GM18499 (cell line): ENCODE measurements around the gene COL4A1.

ENCODE experiments used
- ATAC-seq: cut with Tn5 transposase; IDR thresholded peaks from one replicate; pipeline ENCODE4 v1.9.1; 2021; ENCODE audit warnings: moderate number of reproducible peaks; ENCODE audit not compliant: insufficient read depth, unreplicated experiment

The COL4A1 gene

DNA sequence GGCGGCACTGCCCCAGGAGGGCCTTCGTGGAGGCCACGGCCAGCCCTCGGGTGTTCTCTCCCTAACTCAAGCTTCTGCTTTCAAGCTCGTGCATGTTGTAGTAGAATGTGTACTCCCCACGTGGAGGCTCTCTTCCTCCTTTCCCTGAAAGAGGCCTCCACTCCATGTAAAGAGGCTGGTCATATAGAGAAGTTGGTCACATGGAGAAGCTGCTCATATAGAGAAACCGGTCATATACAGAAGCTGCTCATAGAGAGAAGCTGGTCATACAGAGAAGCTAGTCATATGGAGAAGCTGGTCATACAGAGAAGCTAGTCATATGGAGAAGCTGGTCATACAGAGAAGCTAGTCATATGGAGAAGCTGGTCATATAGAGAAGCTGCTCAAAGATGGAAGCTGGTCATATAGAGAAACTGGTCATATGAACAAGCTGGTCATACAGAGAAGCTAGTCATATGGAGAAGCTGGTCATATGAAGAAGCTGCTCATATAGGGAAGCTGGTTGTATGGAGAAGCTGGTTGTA lies 152.5 kb downstream of the COL4A1 start:
- no peak for ATAC-seq

DNA sequence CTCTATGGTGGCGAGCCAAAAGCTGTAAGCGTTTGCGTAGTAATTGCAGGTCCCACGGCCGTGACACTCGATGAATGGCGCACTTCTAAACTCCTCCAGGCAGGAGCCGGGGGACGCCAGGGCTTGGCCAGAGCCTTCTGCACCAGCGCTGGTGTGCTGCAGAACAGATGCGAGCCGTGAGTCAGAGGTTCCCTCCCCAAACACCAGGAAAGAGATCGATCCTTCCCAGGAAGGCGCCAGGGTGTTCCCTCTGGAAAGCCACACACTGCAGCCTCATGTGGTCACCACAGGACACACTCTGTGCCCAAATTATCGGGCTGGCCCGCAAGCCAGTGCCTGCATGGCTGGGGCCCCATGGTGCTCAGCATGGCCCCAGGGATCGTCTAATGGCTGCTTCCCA lies 154.6 kb downstream of the COL4A1 start:
- ATAC-seq: no peak

DNA sequence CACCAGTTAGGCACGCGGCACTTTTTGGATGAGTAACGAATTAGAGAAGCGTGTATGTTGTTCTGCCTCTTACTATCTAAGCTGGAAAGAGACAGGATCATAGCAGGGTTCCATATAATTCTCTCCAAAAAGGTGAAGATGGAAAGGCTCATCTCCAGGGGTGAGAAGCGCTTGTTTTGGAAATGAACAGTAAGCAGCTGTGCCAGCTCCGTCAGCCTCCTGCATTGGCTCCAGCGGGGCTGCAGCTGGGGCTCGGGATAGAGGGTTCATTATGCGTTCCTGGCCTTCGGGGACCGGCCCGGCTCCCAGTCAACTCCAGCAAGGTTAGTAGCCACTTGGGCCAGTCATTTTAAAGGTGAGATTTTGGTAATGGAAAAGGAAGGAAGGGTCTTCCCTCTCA lies 155.5 kb downstream of the COL4A1 start:
- no peak for ATAC-seq

DNA sequence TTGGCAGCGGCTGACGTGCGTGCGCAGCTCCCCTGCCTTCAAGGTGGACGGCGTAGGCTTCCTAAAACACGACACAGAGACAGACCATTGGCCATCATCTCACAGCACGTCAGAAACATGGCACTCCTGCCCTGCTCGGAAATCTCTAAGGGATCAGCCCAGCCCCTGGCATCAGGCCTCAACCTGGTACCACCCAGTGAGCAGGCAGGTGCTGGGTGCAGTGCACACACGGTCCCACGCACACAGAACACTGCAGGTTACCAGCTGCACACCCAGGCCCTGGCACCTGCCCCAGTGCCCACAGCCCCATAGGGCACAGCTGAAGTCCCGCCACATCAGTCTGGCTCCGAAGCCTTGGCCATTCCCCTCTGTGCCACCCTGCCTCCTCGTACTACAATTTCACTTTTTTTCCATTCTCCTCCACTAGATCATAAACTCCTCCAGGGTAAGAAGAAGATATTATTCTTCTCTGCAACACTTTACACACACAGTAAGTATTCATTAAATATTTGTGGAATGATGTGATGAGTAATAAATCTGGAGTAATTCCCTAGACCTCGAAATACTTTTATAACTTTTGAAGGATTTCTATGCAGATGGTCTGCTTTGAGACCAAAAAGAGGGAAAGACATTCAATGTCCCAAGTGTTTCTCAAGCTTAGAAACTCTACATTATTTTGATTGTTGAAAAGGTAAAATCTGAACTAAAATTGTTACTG lies 156.4 kb downstream of the COL4A1 start:
- ATAC-seq: no peak

DNA sequence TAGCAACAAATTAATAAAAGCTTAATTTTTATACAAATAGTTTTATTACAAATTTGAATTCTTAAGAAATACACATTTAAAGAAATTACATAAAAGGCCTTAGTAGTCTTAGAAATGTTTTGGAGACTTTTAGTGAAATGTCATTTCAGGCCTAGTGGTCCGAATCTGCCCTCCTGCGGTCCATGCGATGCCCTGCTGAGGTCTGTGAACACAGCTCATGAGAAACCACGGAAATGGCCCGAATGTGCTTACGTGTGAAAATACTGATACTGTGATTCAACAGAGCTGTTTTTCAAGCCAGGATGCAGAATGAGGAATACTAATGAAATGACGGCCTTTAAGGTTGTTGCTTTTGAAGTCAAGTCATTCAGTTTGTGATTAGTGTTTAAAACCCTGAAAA lies 157.9 kb downstream of the COL4A1 start:
- ATAC-seq: no peak

DNA sequence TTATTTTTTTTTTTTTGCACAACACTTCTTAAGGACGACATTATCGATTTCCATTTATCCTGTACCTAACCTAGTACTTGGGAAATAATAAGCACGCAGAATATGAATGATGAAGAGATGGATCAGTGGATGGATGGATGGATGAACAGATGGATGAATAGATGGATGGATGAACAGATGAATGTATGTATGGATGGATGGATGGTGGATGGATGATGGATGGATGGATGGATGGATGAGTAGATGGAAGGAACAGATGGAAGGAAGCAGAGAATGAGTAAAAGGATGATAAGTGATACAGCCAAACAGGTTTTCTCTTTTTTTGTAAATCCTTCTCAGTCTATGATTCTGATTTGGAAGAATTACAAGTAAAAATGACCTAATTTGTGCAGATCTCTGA lies 166.9 kb downstream of the COL4A1 start:
- no peak for ATAC-seq

DNA sequence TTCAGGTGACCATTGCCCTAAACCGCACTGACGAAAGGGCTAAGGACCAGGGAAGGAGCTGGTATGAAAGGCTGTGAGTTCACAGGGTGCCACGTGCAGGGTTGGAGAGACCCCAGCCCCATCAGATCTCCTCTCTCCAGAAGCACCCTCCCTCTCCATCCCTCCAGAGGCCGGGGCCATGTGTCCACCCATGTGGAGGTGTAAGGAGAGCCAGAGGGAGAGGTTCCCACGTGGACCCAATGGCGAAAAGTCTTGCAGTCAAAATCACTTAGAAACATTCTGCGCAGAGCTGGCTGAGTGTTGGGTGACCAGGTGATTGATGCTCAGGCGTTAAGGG lies 168.3 kb downstream of the COL4A1 start:
- no peak for ATAC-seq

DNA sequence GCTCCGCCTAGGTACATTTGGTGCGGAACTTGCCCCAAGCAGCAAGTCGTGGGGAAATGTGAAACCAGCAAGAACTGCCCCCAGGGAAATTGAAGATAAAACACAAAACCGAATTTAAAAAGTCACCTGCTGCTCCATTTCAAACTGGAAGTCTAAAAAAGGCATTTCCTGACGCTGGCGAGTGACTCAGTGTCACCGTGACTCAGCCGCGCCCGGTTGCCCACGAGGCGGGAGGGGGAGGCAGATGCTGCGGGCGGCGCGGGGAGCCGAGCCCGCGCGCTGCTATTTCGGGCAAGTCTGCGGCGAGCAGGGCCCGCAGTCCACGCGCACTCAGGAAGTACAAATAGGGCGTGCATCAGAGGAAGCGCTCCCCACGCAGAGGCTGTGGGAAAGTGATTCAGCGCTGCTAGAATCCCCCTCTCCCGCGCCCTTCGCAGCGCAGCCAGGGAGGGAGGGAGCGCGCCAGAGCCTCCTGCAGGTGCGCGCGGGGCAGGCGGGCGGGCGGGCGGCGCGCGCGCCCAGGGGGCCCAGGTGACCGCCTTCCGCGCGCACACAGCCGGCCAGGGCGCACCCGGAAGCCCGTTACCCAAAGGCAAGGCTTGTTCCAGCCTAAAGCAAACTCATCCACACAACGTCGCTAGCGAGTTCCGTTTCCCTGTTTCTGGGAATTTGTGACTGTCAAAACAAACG lies 168.8 kb downstream of the COL4A1 start:
- peak; percentile 50 for ATAC-seq

DNA sequence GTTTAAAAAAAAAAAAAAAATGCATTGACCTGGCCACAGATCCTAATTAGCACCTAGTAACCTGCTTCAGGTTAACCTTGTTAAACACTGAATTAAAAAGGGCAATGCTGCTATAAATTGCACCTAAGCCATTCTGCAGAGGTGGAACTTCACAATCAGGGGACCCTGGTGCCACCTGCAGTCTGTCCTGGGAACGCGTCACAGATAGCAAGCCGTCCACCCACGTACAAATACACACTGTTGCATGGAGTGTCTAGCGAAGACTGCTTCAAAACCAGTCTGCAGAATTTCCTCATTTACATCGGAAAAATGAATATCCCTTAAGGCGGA lies 169.3 kb downstream of the COL4A1 start:
- peak; percentile 53 for ATAC-seq

DNA sequence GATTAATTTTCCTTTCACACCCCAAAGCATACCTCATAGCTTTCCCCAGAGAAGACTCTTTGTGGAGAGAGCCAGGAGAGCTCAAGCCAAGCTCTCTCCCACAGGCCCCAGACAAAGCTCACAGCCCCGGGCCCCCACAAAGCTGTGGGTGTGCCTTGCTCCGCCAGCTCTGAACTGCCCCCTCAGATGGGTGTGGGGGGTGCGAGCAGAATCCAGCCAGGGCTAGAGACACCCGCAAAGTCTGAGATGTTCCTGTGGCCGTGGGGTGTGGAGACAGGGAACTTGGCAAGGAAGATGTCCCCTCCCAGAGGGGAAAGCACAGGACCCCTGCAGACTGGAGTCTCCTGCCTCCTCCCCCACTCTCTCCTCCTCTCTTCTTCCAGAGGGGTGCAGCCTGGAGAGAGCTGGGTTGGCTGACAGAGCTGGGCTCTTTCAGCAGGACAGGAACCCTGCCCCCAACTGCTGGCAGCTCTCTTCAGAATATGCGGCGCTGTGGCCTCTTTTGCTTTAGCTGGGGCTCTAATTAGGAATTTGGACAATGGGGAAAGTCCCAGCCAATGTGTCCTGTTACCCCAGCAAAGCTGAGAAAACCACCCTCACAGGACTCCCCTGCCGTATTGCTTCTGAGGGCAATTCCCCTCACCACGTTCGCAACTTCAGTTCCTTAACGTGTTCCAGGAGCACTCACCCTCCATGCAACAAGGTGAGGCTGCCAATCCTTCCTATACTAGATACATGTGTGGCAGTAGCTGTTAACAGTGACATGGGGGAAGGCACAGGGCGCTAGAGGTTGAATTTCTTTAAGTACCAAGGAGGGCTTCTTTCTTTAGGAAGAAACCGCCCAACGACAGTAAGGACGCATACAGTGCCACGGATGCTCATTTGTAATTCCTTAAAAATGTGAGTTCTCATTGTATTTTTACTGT lies 170.0 kb downstream of the COL4A1 start:
- no peak for ATAC-seq

DNA sequence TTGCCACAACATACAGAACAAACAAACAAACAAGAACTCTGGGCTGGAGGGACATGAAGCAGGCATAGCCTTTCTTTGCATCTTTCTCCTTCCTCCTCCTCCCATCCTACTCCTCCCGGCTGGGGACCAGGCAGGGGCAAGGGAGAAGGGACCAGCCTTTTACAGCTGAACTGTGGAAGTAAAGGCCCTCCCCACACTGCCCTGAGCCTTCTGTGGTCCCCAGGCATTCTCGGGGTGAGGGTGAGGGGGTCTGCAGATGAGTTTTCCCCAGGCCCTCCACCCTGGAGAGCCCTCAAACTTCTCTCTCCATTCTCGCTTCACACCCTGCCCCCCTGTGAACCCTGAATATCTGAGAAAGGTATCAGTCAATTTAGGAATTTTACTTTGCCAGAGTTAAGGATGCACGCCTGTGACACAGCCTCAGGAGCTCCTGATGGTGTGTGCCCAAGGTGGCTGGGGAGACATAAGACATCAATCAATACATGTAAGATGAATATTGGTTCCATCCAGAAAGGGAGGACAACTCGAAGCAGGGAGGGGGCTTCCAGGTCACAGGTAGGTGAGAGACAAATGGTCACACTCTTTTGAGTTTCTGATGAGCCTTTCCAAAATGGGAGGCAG lies 170.9 kb downstream of the COL4A1 start:
- no peak for ATAC-seq

DNA sequence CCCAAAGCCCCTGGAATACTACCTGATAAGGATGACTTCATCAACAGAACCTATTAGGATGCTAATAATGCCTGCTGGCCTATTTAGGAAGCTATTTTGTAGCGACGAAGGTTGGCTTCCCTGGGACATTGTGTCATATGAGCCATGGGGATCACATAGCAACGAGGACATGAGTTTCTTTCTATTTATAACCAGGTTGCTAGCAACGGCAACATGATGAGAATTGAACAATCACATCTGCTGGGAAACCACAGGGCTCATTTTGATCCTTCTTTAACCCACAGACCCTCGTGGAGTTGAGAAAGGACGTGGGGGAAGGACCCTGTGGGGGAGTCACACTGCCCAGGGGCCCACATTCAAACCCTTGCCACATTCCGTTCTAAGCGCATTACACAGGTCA lies 172.2 kb downstream of the COL4A1 start:
- ATAC-seq: no peak

DNA sequence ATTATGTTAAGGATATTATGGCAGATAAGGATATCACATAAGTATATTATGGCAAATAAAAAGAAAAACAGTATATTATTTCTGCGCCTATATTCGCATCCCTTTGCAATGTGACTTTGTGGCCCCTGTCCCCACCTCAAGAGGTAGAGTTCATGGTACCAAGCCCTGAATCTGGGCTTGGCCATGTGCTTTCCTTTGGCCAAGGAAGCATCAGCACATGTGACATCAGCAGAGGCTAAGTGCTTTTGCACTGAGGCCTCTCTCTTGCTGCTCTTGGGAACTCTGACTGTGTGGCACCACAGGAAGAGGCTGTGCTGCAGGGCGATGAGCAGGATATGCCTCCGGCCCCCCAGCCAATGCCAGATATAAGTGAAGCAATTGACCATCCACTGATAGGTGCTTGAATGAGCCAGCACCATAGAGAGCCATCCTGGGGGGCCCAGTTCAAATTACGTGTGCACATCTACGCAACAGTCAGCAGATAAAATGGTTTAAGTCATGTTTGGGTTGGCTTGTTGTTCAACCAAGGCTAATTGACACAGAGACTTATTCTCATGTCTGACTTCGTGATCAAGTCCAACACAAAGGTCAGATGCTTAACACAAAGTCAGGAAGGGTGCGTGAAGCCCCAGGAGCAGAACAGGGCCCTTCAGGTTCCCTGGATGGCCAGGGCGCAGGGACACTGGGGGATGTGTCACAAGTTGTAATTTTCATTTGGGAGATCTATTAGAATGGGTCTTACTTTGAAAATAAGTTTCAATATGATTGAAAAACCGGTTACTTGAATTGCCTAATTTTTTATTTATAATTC lies 173.3 kb downstream of the COL4A1 start:
- ATAC-seq: no peak

DNA sequence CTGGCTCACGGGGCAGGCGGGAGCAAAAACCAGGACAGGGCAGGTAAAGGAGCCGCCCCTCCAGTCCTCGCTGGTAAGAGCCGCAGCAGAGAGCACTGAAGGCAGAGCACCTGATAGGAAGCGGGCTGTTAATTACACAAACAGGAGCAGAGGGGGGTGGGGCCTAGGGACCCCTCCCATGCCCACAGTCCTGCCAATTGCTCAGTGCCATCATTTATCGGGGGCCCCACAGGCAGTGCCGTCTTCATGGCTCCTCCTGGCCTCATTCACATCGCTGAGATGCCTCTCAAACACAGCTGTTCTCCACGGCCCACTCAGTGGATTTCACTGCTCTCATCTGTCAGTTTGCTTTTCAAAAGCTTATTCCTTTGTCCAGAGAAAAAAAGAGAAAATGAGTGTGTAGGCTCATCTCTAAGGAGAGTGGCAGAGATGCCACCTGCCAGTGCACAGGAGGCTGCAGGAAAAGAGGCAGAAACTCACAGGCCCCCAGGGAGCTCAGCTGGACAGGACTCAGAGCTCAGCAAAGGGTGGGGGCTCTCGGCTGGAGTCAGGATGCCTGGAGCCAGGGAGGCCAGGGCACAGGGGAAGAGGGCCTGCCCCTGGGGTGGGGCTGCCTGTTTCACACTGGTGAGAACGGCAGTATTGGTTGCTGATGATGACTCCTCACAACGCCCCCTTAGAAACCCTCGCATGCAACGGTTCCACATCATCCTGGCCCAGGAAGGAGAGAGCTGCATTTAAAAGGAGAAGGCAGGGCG lies 174.6 kb downstream of the COL4A1 start:
- ATAC-seq: no peak

DNA sequence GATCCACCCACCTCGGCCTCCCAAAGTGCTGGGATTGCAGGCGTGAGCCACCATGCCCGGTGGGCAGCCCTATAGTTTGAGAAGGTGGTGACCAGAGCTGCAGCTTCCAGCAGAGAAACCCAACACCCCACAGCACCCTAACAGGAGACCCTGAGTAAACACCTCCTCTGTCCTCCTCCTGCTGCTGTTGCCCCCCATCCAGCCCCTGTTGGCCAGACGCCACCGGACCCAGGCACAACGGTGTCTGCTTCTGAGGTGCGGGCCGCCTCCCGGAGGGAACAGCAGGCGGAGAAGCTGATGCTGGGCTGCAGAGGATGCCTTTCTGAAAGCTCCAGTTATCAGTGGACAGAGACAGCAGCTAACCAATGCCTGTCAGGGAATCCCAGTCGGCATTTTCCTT lies 175.5 kb downstream of the COL4A1 start:
- no peak for ATAC-seq

DNA sequence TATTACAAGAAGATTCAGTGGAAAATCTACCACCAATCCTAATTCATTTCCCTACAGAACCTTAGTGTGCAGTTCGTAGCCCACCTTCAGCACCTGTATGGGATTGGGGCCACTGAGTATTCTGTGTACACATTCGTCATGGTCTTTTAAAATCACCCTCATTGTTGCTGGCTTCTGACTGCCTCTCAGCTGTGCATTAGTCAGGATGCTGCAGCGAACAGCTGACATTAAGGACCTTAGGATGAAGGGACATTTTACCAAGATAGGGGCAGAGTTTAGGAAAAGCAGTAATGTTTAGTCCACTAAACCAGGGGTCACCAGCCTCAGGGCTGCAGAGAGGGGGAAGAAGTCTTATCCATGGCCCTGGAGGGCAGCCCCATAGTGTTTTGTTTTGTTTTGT lies 176.5 kb downstream of the COL4A1 start:
- ATAC-seq: no peak

DNA sequence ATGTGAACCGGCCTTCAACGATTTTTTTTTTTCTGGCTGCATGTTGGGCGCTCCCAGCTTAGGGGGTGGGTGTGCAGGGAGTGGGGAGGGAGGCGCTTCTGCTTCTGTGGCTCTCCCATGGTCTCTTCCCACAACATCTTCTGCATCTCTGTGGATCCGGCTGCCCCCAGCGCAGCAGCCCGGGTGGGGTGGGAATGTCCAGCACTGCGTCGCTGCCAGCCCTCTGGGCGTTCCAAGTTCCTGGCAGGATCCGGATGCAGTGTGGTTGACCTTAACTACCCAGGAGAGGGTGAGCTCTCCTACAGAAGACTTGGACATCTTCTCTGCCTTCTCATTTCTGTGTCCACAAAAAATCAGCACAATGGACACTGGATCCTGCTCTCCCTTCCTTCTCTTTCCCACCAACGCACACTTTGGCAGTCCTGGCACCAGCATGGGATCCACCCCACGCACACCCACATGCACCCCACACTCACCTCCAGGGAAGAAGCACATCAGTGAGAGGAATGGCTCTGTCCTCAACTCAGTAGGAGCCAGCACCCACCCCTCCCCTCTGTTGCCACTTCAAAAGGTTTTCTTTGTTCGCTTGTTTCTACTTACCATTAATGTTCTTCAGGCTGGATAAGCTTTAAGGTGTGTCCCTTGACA lies 177.3 kb downstream of the COL4A1 start:
- ATAC-seq: no peak

DNA sequence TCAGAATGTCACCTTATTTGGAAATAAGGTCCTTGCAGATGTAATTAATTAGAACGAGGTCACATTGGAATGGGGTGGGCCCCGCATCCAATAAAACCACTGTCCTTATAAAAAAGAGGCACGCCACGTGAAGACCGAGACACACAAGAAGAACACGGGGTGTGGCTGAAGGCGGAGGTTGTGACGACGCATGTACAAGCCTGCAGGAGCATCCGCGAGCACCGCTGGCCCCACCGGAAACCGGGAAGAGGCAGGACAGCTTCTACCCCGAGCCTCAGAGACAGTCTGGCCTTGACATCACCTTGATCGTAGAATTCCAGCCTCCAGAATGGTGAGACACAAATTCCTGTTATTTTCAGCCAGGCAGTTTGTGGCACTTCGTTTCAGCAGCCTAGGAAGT lies 177.9 kb downstream of the COL4A1 start:
- ATAC-seq: no peak

DNA sequence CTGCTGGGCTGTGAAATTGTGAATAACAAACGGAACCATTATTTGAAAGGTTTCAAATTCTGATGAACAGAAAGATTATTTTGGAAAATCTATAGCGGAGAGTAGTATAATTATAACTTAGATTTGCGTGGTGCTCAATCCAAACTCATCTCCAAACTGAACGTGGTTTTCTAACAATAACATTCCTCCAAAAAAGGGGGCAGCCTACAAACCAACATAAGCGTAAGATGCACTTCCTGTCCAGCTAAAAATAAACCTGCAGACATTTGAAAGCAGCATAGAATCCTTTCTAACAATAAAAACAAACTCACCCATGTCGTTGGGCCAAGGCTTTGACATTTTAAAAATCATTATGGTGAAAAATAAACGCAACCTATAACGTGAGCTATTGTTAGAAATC lies 178.4 kb downstream of the COL4A1 start:
- no peak for ATAC-seq
